Muscle of leg (tissue), 16 donors: ENCODE measurements around the gene CYP4X1. TPM values are rescaled to one million over a fixed set of nuclear protein-coding genes. Genes with fewer than 3 reads are reported as not detected.
"Not testable (repeated sequence)": the region's sequence is repeated elsewhere in the genome, so short reads cannot be mapped to it uniquely, and the experiment has no call there.

Source experiments
- DNase-seq: peaks from one replicate; pipeline ENCODE4 v3.0.0; 2013
- H3K27ac ChIP-seq: one replicate; pipeline ENCODE4 v1.5.1; 2013; ENCODE audit warnings: mild to moderate bottlenecking, low read length, control low read depth
- H3K27me3 ChIP-seq: one replicate; pipeline ENCODE4 v1.6.1; 2013; ENCODE audit warnings: low read length; ENCODE audit not compliant: control insufficient read depth, insufficient read depth
- H3K36me3 ChIP-seq: one replicate; pipeline ENCODE4 v1.6.1; 2013; ENCODE audit warnings: low read length; ENCODE audit not compliant: control insufficient read depth, insufficient read depth
- H3K4me1 ChIP-seq: one replicate; pipeline ENCODE4 v1.6.1; 2013; ENCODE audit warnings: low read length; ENCODE audit not compliant: control insufficient read depth, insufficient read depth
- H3K4me3 ChIP-seq: one replicate; pipeline ENCODE4 v1.5.1; 2013; ENCODE audit warnings: low read length, control low read depth
- H3K9me3 ChIP-seq: replicated peaks from 2 replicates; pipeline ENCODE4 v1.6.1; 2013; ENCODE audit warnings: low read depth, low read length; ENCODE audit not compliant: control insufficient read depth
- WGBS: methylation state at CpG from one replicate; pipeline ENCODE4 v1.1.5; 2013; ENCODE audit warnings: missing lambda C conversion rate; ENCODE audit not compliant: insufficient coverage; 5-methylcytosine and 5-hydroxymethylcytosine counted together
- long read RNA-seq, 11 donors: transcript quantifications; one replicate each; lab custom pipeline, GENCODE V29; 2026
- polyA plus RNA-seq, 8 donors: library from polyadenylated mRNA; unstranded; fragments of 120-200 nt; gene quantifications; one replicate each; pipeline versions ENCODE4 v1.2.1 to v1.2.3, GENCODE V29; 2013; ENCODE audit warnings: inconsistent platforms in 1 of 8, low replicate concordance in 1 of 8; ENCODE audit not compliant: insufficient read length in 8 of 8, insufficient read depth in 1 of 8
- total RNA-seq: library from RNA; stranded (reverse); fragments of 120-200 nt; gene quantifications from one replicate; pipeline ENCODE4 v1.2.4, GENCODE V29; 2013

CYP4X1 gene
- total RNA-seq (3.0 TPM), polyA plus RNA-seq (1 to 10 TPM; 2.3 to 3.7 (median 3.0) TPM)
- long read RNA-seq, donor 1, result 0 reads
- long read RNA-seq, donor 2, result 0 reads
- long read RNA-seq, donor 3, result 0 reads
- long read RNA-seq, donor 4, partial matches to known transcripts, result 0 of 1 reads
- long read RNA-seq, donor 4, other reads (novel, unspliced or antisense), result 0 of 1 reads
- long read RNA-seq, donor 5, partial matches to known transcripts, result 0 of 1 reads
- long read RNA-seq, donor 5, other reads (novel, unspliced or antisense), result 0 of 1 reads
- long read RNA-seq, donor 6, result 0 reads
- long read RNA-seq, donor 7, result 0 reads
- long read RNA-seq, donor 8, result 0 reads
- long read RNA-seq, donor 9, result 0 reads
- long read RNA-seq, donor 10, partial matches to known transcripts, result 0 of 1 reads
- long read RNA-seq, donor 10, other reads (novel, unspliced or antisense), result 0 of 1 reads
- long read RNA-seq, donor 11, partial matches to known transcripts, result 0 of 1 reads
- long read RNA-seq, donor 11, other reads (novel, unspliced or antisense), result 0 of 1 reads

GRCh38 chr1:47023268-47024140, at the start of gene CYP4X1:
TSS of gene CYP4X1 (plus strand) at chr1:47023669. CDS start at chr1:47023818, 149 bp downstream.
- H3K27ac ChIP-seq, result peak within 1 kb of the TSS; percentile 84
- H3K27me3 ChIP-seq, result peaks cover 21% of the 10 kb centered on the region
- no peaks in the 10 kb centered on the region for H3K36me3 ChIP-seq
- peaks cover 5% of the 10 kb centered on the region for H3K4me1 ChIP-seq
- no peaks in the 10 kb centered on the region for H3K9me3 ChIP-seq
- WGBS, result 1% methylated on average over 29 of the region's 49 CpGs
- H3K4me3 ChIP-seq, result peak within 1 kb of the TSS; percentile 38
- DNase-seq, result peak; percentile 36

- Histone ChIP-seq H3K9me3 (no peaks in the 10 kb centered on the region), H3K27ac (no peak overlapping the region), H3K4me1 (peaks cover 3% of the 10 kb centered on the region), H3K4me3 (no peak overlapping the region), H3K27me3 (no peaks in the 10 kb centered on the region), H3K36me3 (no peaks in the 10 kb centered on the region)
- DNase-seq, result no peak
- 25% methylated on average over 5 of the region's 7 CpGs for WGBS
Measured at GRCh38 chr1:46983166-46983829, 40.2 kb upstream of the CYP4X1 start.

GRCh38 chr1:46983830-46984586, 39.5 kb upstream of the CYP4X1 start:
- 0% methylated on average over 1 of the region's 3 CpGs for WGBS
- Histone ChIP-seq H3K4me1 (peaks cover 3% of the 10 kb centered on the region), H3K4me3 (no peak overlapping the region), H3K36me3 (no peaks in the 10 kb centered on the region), H3K27ac (no peak overlapping the region), H3K9me3 (no peaks in the 10 kb centered on the region), H3K27me3 (no peaks in the 10 kb centered on the region)
- no peak for DNase-seq

- not testable (repeated sequence) for H3K4me3 ChIP-seq, H3K36me3 ChIP-seq, H3K27me3 ChIP-seq, H3K9me3 ChIP-seq, DNase-seq, H3K4me1 ChIP-seq, H3K27ac ChIP-seq
- WGBS, result no CpG with 5 or more reads among the region's 2 CpGs
Measured at GRCh38 chr1:46990541-46990940, 32.9 kb upstream of the CYP4X1 start.

GRCh38 chr1:46991083-46991923, 32.2 kb upstream of the CYP4X1 start:
- no peak overlapping the region for H3K4me3 ChIP-seq
- H3K27me3 ChIP-seq, result no peaks in the 10 kb centered on the region
- H3K9me3 ChIP-seq, result peaks cover 2% of the 10 kb centered on the region
- no peaks in the 10 kb centered on the region for H3K36me3 ChIP-seq
- no peak overlapping the region for H3K27ac ChIP-seq
- no peak for DNase-seq
- H3K4me1 ChIP-seq, result no peaks in the 10 kb centered on the region
- WGBS, result 2% methylated on average over 7 of the region's 13 CpGs

GRCh38 chr1:46996659-46997281, 26.7 kb upstream of the CYP4X1 start:
- H3K36me3 ChIP-seq, result no peaks in the 10 kb centered on the region
- 72% methylated on average over 2 of the region's 3 CpGs for WGBS
- no peak overlapping the region for H3K4me3 ChIP-seq
- DNase-seq, result no peak
- H3K27me3 ChIP-seq, result no peaks in the 10 kb centered on the region
- H3K9me3 ChIP-seq, result peaks cover 2% of the 10 kb centered on the region
- no peak overlapping the region for H3K27ac ChIP-seq
- no peaks in the 10 kb centered on the region for H3K4me1 ChIP-seq

- DNase-seq, result no peak
- Histone ChIP-seq H3K4me1 (no peaks in the 10 kb centered on the region), H3K27me3 (no peaks in the 10 kb centered on the region), H3K36me3 (no peaks in the 10 kb centered on the region), H3K9me3 (no peaks in the 10 kb centered on the region), H3K4me3 (no peak overlapping the region), H3K27ac (no peak overlapping the region)
- WGBS, result 43% methylated on average over 1 of the region's 1 CpG
Measured at GRCh38 chr1:47002211-47002610, 21.3 kb upstream of the CYP4X1 start.

- H3K4me1 ChIP-seq, result no peaks in the 10 kb centered on the region
- no peaks in the 10 kb centered on the region for H3K36me3 ChIP-seq
- H3K27ac ChIP-seq, result no peak overlapping the region
- no peak overlapping the region for H3K4me3 ChIP-seq
- DNase-seq, result no peak
- H3K27me3 ChIP-seq, result no peaks in the 10 kb centered on the region
- WGBS, result 81% methylated on average over 4 of the region's 5 CpGs
- no peaks in the 10 kb centered on the region for H3K9me3 ChIP-seq
Measured at GRCh38 chr1:47003896-47004403, 19.5 kb upstream of the CYP4X1 start.
